MM.1S (cell line): ENCODE measurements around the gene TMEM182.

ENCODE experiments used
- CTCF ChIP-seq: fragments of 300-600 bp; sonication (generic); IDR thresholded peaks from 2 replicates; pipeline ENCODE4 v1.5.1; 2016; ENCODE audit warnings: antibody characterized with exemption, low read length, mixed read lengths
- EZH2 ChIP-seq: fragments of 300-600 bp; sonication (generic); optimal IDR thresholded peaks from 2 replicates; pipeline ENCODE3; 2017; ENCODE audit warnings: low read depth, mild to moderate bottlenecking, antibody characterized with exemption, low read length, mixed read lengths
- EZH2phosphoT487 ChIP-seq: fragments of 300-600 bp; sonication (generic); IDR thresholded peaks from 2 replicates; pipeline ENCODE4 v1.6.1; 2018; ENCODE audit warnings: antibody characterized with exemption, low read length

- TF ChIP-seq CTCF (no peak), EZH2 (no peak), EZH2phosphoT487 (no peak)
These were observed 91.0 kb downstream of the TMEM182 start for GRCh38 chr2:102852867-102853266.
